IPS-NIHi7 (cell line): ENCODE results near the gene CELA3A.
"Not testable (repeated sequence)": the region's sequence is repeated elsewhere in the genome, so short reads cannot be mapped to it uniquely, and the experiment has no call there.

Experiments
- DNase-seq: peaks from one replicate; pipeline ENCODE4 v3.0.0; 2012; ENCODE audit warnings: mixed read lengths; ENCODE audit errors: extremely low spot score

Gene CELA3A

GRCh38 chr1:21981253-21981652 lies 20.2 kb upstream of the CELA3A start:
- not testable (repeated sequence) for DNase-seq

GRCh38 chr1:21982122-21982521 lies 19.3 kb upstream of the CELA3A start:
- not testable (repeated sequence) for DNase-seq

- DNase-seq: not testable (repeated sequence)
These were observed 17.9 kb upstream of the CELA3A start for GRCh38 chr1:21983539-21983938.

- DNase-seq: not testable (repeated sequence)
These were observed 15.6 kb upstream of the CELA3A start for GRCh38 chr1:21985893-21986292.

GRCh38 chr1:21986386-21986785 lies 15.1 kb upstream of the CELA3A start:
- DNase-seq: not testable (repeated sequence)

GRCh38 chr1:21989672-21990393 lies 11.6 kb upstream of the CELA3A start:
- not testable (repeated sequence) for DNase-seq

- not testable (repeated sequence) for DNase-seq
These were observed 9.3 kb upstream of the CELA3A start for GRCh38 chr1:21992186-21992585.

- not testable (repeated sequence) for DNase-seq
These were observed 6.7 kb upstream of the CELA3A start for GRCh38 chr1:21994716-21995115.

- not testable (repeated sequence) for DNase-seq
These were observed 4.8 kb upstream of the CELA3A start for GRCh38 chr1:21996663-21996970.

GRCh38 chr1:21997891-21998623 lies 3.4 kb upstream of the CELA3A start:
- not testable (repeated sequence) for DNase-seq

- DNase-seq: peak; percentile 17
These were observed 2.7 kb upstream of the CELA3A start for GRCh38 chr1:21998624-21999294.

GRCh38 chr1:21999645-22000044 lies 1.8 kb upstream of the CELA3A start:
- not testable (repeated sequence) for DNase-seq

- DNase-seq: not testable (repeated sequence)
These were observed 1.0 kb downstream of the CELA3A start for GRCh38 chr1:22002461-22002860.

GRCh38 chr1:22002875-22003274 lies 1.4 kb downstream of the CELA3A start:
- DNase-seq: not testable (repeated sequence)

- not testable (repeated sequence) for DNase-seq
These were observed 2.5 kb downstream of the CELA3A start for GRCh38 chr1:22003959-22004358.

GRCh38 chr1:22005261-22006149 lies 4.0 kb downstream of the CELA3A start:
- not testable (repeated sequence) for DNase-seq

- DNase-seq: not testable (repeated sequence)
These were observed 5.3 kb downstream of the CELA3A start for GRCh38 chr1:22006736-22007135.

GRCh38 chr1:22007262-22007661 lies 5.8 kb downstream of the CELA3A start:
- DNase-seq: not testable (repeated sequence)

- not testable (repeated sequence) for DNase-seq
These were observed 8.1 kb downstream of the CELA3A start for GRCh38 chr1:22009566-22009965.

GRCh38 chr1:22012752-22013151 lies 11.3 kb downstream of the CELA3A start:
- not testable (repeated sequence) for DNase-seq

GRCh38 chr1:22014575-22015206 lies 13.2 kb downstream of the CELA3A start:
- not testable (repeated sequence) for DNase-seq
